SU-DHL-6 (cell line): ENCODE measurements around the gene EBF3.

ENCODE experiments used
- CTCF ChIP-seq: fragments of 200-600 bp; sonication (generic); IDR thresholded peaks from one replicate; pipeline ENCODE4 v1.5.1; 2017; ENCODE audit warnings: antibody characterized with exemption, mild to moderate bottlenecking, low read length, moderate library complexity; ENCODE audit not compliant: insufficient read depth, poor library complexity, severe bottlenecking
- EZH2phosphoT487 ChIP-seq: fragments of 200-600 bp; sonication (generic), shearing (Covaris generic); conservative IDR thresholded peaks from 2 replicates; pipeline ENCODE4 v1.6.1; 2018; ENCODE audit warnings: mild to moderate bottlenecking, antibody characterized with exemption, low read length, moderate library complexity, mixed read lengths

DNA sequence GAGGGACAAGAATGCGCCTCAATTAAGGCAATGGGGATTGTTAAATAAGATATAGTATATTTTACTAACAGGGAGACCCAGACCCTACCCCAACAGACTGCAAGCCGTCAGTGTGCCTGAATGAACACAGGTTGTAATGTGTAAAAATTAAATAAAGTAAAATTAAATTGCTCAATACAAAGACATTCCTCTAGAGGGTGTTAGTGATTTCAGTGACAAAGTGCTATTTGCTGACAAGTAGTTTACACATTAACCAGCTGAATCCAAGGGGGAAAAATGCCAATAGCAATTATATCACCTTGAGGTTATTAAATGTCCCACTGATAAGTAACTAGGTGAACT lies 110.5 kb downstream of the EBF3 start:
- no peak for TF ChIP-seq CTCF
- no peak for TF ChIP-seq EZH2phosphoT487
